Neural cell (in vitro differentiated cells): ENCODE measurements around the gene GMDS.

Experiments
- EZH2 ChIP-seq: fragments of 200-600, 300-800 bp; shearing (Covaris generic), sonication (generic); IDR thresholded peaks from 2 replicates; pipeline ENCODE4 v1.6.1; 2014; ENCODE audit warnings: antibody characterized with exemption, low read length, borderline replicate concordance, mild to moderate bottlenecking; ENCODE audit not compliant: insufficient read depth, poor library complexity, severe bottlenecking
- MXI1 ChIP-seq: fragments of 450-650 bp; conservative IDR thresholded peaks from 2 replicates; pipeline ENCODE4 v1.6.1; 2014; ENCODE audit warnings: antibody characterized with exemption, mild to moderate bottlenecking; ENCODE audit not compliant: poor library complexity, severe bottlenecking
- POLR2AphosphoS5 ChIP-seq: IDR thresholded peaks from 2 replicates; pipeline ENCODE4 v1.6.1; 2012
- RAD21 ChIP-seq: fragments of 450-650 bp; conservative IDR thresholded peaks from 2 replicates; pipeline ENCODE4 v1.6.1; 2014; ENCODE audit warnings: antibody characterized with exemption, mild to moderate bottlenecking, moderate library complexity
- SMC3 ChIP-seq: fragments of 450-650 bp; conservative IDR thresholded peaks from 2 replicates; pipeline ENCODE4 v1.6.1; 2014; ENCODE audit warnings: antibody characterized with exemption, mild to moderate bottlenecking, moderate library complexity; ENCODE audit not compliant: poor library complexity
- TAF1 ChIP-seq: IDR thresholded peaks from 2 replicates; pipeline ENCODE4 v1.6.1; 2012; ENCODE audit warnings: low read depth
- TF ChIP-seq, protein P1 (sequence below): fragments of 450-650 bp; IDR thresholded peaks from 2 replicates; pipeline ENCODE4 v1.5.1; 2014; ENCODE audit warnings: antibody characterized with exemption, mild to moderate bottlenecking, moderate library complexity; ENCODE audit not compliant: poor library complexity, severe bottlenecking
- TF ChIP-seq, protein P2 (sequence below): IDR thresholded peaks from 2 replicates; pipeline ENCODE4 v1.6.1; 2012; ENCODE audit warnings: borderline replicate concordance

DNA sequence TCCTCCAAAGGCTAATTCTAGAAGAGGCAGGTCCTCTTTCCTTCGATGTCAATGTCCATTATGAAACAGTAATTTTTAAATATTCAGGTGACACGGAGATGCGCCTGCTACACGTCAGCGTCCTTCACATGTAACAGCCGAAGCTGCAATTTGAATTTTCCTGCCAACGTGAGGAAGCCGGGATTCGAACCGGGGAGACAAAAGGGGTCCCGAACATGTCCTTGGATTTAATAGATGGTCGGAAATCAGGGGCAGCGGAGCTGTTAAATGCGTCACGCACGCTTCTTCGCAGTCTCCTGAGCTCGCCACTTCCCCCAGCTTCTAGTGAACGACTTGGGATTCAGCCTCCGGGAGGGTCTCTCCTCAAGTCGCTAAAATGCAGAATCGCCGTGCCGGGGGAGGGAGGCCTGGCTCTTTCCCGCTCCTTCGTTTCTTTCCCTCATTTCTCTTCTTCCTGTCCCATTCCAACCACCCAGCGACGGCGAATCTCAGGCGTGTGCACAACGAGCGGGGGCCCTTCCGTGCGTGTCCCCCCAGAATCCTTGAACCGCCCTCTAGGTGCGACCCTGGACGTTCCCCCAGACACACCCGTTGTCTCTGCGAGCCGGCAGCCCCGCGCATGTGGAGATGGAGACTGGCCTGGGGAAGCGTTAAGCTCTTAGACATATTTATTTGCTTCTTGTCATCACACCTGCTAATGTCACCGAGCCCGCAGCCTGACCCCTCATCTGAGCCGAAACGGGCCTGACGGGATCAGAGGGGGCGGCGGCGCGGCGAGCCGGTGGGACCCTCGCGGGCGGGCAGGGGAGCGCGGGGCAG is 637.0 kb downstream of the GMDS start:
- TF ChIP-seq EZH2 (peak; percentile 76), RAD21 (no peak), SMC3 (no peak), MXI1 (no peak), TAF1 (no peak), POLR2AphosphoS5 (peak; percentile 85)
- TF ChIP-seq, protein P1, sequence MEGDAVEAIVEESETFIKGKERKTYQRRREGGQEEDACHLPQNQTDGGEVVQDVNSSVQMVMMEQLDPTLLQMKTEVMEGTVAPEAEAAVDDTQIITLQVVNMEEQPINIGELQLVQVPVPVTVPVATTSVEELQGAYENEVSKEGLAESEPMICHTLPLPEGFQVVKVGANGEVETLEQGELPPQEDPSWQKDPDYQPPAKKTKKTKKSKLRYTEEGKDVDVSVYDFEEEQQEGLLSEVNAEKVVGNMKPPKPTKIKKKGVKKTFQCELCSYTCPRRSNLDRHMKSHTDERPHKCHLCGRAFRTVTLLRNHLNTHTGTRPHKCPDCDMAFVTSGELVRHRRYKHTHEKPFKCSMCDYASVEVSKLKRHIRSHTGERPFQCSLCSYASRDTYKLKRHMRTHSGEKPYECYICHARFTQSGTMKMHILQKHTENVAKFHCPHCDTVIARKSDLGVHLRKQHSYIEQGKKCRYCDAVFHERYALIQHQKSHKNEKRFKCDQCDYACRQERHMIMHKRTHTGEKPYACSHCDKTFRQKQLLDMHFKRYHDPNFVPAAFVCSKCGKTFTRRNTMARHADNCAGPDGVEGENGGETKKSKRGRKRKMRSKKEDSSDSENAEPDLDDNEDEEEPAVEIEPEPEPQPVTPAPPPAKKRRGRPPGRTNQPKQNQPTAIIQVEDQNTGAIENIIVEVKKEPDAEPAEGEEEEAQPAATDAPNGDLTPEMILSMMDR = no peak
- TF ChIP-seq, protein P2, sequence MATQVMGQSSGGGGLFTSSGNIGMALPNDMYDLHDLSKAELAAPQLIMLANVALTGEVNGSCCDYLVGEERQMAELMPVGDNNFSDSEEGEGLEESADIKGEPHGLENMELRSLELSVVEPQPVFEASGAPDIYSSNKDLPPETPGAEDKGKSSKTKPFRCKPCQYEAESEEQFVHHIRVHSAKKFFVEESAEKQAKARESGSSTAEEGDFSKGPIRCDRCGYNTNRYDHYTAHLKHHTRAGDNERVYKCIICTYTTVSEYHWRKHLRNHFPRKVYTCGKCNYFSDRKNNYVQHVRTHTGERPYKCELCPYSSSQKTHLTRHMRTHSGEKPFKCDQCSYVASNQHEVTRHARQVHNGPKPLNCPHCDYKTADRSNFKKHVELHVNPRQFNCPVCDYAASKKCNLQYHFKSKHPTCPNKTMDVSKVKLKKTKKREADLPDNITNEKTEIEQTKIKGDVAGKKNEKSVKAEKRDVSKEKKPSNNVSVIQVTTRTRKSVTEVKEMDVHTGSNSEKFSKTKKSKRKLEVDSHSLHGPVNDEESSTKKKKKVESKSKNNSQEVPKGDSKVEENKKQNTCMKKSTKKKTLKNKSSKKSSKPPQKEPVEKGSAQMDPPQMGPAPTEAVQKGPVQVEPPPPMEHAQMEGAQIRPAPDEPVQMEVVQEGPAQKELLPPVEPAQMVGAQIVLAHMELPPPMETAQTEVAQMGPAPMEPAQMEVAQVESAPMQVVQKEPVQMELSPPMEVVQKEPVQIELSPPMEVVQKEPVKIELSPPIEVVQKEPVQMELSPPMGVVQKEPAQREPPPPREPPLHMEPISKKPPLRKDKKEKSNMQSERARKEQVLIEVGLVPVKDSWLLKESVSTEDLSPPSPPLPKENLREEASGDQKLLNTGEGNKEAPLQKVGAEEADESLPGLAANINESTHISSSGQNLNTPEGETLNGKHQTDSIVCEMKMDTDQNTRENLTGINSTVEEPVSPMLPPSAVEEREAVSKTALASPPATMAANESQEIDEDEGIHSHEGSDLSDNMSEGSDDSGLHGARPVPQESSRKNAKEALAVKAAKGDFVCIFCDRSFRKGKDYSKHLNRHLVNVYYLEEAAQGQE = no peak
